Gastroesophageal sphincter (tissue), 4 donors: ENCODE results near the gene CD40. TPM values are rescaled to one million over a fixed set of nuclear protein-coding genes. Genes with fewer than 3 reads are reported as not detected.
A peak's percentile ranks its signal among the peaks of the same experiment; 100 is the strongest.

ENCODE experiments used
- ATAC-seq: fragments of 150-250 bp; one replicate; pipeline ENCODE4 v1.9.1; 2016; ENCODE audit warnings: mild to moderate bottlenecking, moderate library complexity
- H3K27ac ChIP-seq, 4 donors: fragments of 200-600 bp; sonication (generic) in 3 of 4; 1 replicate in 3 of 4; 2 replicates in 1 of 4; pipeline ENCODE4 v1.5.1; 2016 to 2019
- H3K27me3 ChIP-seq: fragments of 200-600 bp; sonication (generic); one replicate; pipeline ENCODE4 v1.5.1; 2019
- H3K36me3 ChIP-seq, 2 donors: fragments of 200-600 bp; sonication (generic); one replicate each; pipeline ENCODE4 v1.5.1; 2019; ENCODE audit warnings: control low read depth in 1 of 2
- H3K4me1 ChIP-seq, 3 donors: fragments of 200-600 bp; sonication (generic); 1 replicate in 2 of 3; 2 replicates in 1 of 3; pipeline ENCODE4 v1.5.1; 2016 to 2019; ENCODE audit warnings: control low read depth in 2 of 3
- H3K4me3 ChIP-seq, 2 donors: fragments of 200-600 bp; sonication (generic); one replicate each; pipeline ENCODE4 v1.5.1; 2019; ENCODE audit warnings: mild to moderate bottlenecking in 1 of 2, moderate library complexity in 1 of 2
- H3K9me3 ChIP-seq, 3 donors: fragments of 200-600 bp; sonication (generic); one replicate each; pipeline ENCODE4 v1.5.1; 2017 to 2019; ENCODE audit warnings: control low read depth in 2 of 3
- EP300 ChIP-seq: sonication (generic); formaldehyde crosslinking; IDR thresholded peaks from one replicate; pipeline ENCODE4 v1.6.1; 2017; ENCODE audit warnings: antibody characterized with exemption, mild to moderate bottlenecking
- POLR2A ChIP-seq, 2 donors: fragments of 450-650 bp; IDR thresholded peaks; one replicate each; pipeline ENCODE4 v1.6.1; 2017; ENCODE audit warnings: antibody characterized with exemption in 2 of 2, mild to moderate bottlenecking in 2 of 2, moderate library complexity in 1 of 2
- POLR2AphosphoS5 ChIP-seq: sonication (generic); formaldehyde crosslinking; IDR thresholded peaks from one replicate; pipeline ENCODE4 v1.6.1; 2017; ENCODE audit warnings: antibody characterized with exemption
- WGBS, 2 donors: methylation state at CpG; one replicate each; pipeline ENCODE4 v1.1.5; 2018; ENCODE audit warnings: low coverage in 1 of 2; 5-methylcytosine and 5-hydroxymethylcytosine counted together
- total RNA-seq, 4 donors: library from RNA; depleted of rRNA; stranded (reverse); fragments of >200 nt; gene quantifications; one replicate each; pipeline ENCODE4 v1.1.0, GENCODE V29; 2016
- TF ChIP-seq, protein P1 (sequence below), 4 experiments: fragments of 200-600 bp in 2 of 4; fragments of 450-650 bp in 2 of 4; sonication (generic) in 1 of 4; IDR thresholded peaks; one replicate each; pipeline ENCODE4 v1.5.1; 2017 to 2019; ENCODE audit warnings: antibody characterized with exemption in 4 of 4, mild to moderate bottlenecking in 2 of 4, moderate library complexity in 2 of 4

The CD40 gene
- total RNA-seq, 4 donors from 2014 or later, result 13.7 to 16.6 (median 13.9) TPM

DNA sequence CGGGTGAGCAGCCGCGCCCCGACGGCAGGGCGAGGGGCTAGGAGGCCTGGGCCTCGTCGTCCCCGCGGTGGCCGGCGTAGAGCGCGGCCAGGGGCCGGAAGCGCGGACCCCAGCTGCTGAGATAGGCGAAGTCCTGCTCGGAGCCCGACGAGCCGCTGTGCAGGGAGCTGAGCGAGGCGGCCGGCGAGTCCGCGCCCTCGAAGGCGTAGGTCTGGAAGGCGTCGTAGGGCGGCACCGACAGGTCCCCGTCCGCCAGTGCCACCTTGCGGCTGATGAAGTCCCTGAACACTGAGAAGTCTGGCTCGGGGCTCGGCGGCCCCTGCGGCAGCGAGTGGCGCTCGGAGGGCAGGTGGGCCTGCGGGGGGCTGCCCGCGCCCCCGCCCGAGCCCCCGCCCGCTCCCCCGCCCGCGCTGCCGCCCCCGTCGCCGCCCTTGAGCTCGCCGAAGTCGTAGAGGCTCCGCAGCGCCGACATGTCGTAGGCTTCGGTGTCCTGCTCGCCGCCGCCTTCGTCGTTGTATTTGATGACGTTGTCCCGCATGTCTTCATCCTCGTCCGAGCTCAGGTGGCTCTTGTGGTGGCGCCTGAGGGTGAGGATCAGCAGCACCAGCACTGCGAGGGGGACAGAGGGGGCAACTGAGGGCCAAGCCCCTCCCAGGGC is 56.5 kb downstream of the CD40 start:
- Histone ChIP-seq H3K4me3 (peak overlapping the region in 1 of 2 donors; percentile 26), H3K36me3 (no peaks in the 10 kb centered on the region), H3K27ac (no peak overlapping the region), H3K9me3 (no peaks in the 10 kb centered on the region), H3K4me1 (peaks cover 0 to 9% (median 0%) of the 10 kb centered on the region in 3 donors), H3K27me3 (peaks cover 95% of the 10 kb centered on the region)
- no CpG with 5 or more reads among the region's 77 CpGs for WGBS, 2 donors
- peak; percentile 82 for ATAC-seq
- TF ChIP-seq, protein P1, sequence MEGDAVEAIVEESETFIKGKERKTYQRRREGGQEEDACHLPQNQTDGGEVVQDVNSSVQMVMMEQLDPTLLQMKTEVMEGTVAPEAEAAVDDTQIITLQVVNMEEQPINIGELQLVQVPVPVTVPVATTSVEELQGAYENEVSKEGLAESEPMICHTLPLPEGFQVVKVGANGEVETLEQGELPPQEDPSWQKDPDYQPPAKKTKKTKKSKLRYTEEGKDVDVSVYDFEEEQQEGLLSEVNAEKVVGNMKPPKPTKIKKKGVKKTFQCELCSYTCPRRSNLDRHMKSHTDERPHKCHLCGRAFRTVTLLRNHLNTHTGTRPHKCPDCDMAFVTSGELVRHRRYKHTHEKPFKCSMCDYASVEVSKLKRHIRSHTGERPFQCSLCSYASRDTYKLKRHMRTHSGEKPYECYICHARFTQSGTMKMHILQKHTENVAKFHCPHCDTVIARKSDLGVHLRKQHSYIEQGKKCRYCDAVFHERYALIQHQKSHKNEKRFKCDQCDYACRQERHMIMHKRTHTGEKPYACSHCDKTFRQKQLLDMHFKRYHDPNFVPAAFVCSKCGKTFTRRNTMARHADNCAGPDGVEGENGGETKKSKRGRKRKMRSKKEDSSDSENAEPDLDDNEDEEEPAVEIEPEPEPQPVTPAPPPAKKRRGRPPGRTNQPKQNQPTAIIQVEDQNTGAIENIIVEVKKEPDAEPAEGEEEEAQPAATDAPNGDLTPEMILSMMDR (IDR thresholded peaks at IDR 0.05), result peak in 3 of 4 experiments; percentile 44 to 73 (median 55)
- no peak for TF ChIP-seq POLR2AphosphoS5

DNA sequence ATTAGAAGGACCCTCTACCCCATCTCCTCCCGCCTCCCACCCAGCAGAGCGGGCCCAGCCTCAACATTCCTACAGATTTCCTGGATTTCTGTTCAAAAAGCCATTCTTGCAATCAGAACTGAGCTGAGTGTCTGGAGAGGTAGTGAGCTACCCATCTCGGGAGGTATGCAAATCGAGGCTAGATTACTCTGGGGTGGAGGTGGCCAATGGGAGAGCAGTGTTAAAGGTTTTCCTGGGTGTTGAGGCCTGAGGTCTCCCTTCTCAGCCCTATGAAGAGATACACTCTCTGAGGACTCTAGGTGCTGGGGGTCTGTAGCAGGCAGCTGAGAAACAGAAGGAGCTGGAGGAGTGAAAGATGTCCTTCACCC is 57.0 kb downstream of the CD40 start:
- H3K4me1 ChIP-seq, result peaks cover 0 to 9% (median 0%) of the 10 kb centered on the region in 3 donors
- TF ChIP-seq POLR2AphosphoS5, result no peak
- TF ChIP-seq, protein P1 (IDR thresholded peaks at IDR 0.05), result no peak
- TF ChIP-seq POLR2A (IDR thresholded peaks at IDR 0.05), result no peak
- no peak for TF ChIP-seq EP300
- no peak for ATAC-seq
- H3K27me3 ChIP-seq, result peaks cover 95% of the 10 kb centered on the region
- H3K36me3 ChIP-seq, result no peaks in the 10 kb centered on the region
- 90% methylated on average over 2 of the region's 4 CpGs; no CpG with 5 or more reads in 1 of the 2 donors for WGBS, 2 donors
- H3K4me3 ChIP-seq, result peak overlapping the region in 1 of 2 donors; percentile 26
- no peaks in the 10 kb centered on the region for H3K9me3 ChIP-seq
- no peak overlapping the region for H3K27ac ChIP-seq

DNA sequence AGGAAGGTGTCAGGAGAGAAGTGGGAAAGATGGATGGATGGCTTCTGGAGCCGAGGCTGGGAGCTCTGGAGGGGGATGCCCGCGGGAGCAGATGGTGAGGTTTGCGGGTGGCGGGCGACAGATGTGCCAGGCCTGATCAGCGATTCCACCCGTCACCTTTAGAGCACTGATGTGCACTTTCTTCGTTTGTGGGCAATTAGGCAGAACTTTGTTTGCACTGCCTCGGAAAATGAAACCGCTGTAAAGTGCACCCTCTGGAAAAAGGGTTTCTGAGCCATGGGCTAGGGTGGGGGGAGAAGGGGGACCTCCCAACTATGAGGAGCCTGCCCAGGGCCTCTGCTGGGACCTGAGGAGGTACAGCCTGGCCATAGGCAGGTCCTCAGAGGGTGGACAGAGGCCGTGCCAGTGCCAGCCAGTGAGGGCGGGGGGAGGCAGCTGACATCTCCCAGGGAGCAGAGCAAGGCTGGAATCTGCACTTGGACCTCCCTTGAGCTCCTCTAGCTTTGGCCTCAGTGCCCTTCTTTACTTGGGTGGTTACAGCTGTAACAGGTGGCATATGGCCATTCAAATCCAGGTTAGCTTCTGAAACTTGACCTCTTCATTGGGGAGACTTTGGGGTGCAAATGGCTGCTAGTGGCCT is 58.7 kb downstream of the CD40 start:
- ATAC-seq, result no peak
- Histone ChIP-seq H3K4me3 (no peak overlapping the region), H3K4me1 (peaks cover 0 to 9% (median 0%) of the 10 kb centered on the region in 3 donors), H3K9me3 (no peaks in the 10 kb centered on the region), H3K27ac (no peak overlapping the region), H3K36me3 (no peaks in the 10 kb centered on the region), H3K27me3 (peaks cover 94% of the 10 kb centered on the region)
- WGBS, 2 donors, result 63 to 68% methylated on average over 2 to 10 of the region's 13 CpGs
- TF ChIP-seq, protein P1 (IDR thresholded peaks at IDR 0.05), result no peak
- no peak for TF ChIP-seq POLR2A (IDR thresholded peaks at IDR 0.05)
- no peak for TF ChIP-seq POLR2AphosphoS5
- no peak for TF ChIP-seq EP300

DNA sequence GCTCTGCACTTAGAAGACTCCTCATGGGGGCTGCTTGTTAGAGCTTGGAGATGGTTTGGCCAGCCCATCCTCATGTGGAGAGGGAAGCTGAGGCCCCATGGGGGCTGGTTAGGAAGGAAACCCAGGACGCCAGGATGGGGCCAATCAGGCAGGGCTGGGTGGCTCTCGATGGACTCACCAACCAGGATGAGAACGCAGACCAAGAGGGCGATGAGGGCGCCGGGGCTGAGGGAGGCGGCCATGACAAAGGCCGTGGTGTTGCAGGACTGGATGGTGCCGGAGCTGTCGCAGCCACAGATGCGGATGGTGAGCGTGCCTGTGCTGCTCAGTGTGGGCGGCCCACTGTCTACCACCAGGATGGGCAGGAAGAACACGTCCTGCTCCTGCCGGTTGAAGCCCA is 59.7 kb downstream of the CD40 start:
- TF ChIP-seq, protein P1 (IDR thresholded peaks at IDR 0.05), result no peak
- TF ChIP-seq POLR2AphosphoS5, result no peak
- no peak for TF ChIP-seq EP300
- TF ChIP-seq POLR2A (IDR thresholded peaks at IDR 0.05), result no peak
- H3K4me3 ChIP-seq, result no peak overlapping the region
- H3K36me3 ChIP-seq, result no peaks in the 10 kb centered on the region
- no peak overlapping the region for H3K27ac ChIP-seq
- ATAC-seq, result no peak
- 80 to 90% methylated on average over 1 to 8 of the region's 15 CpGs for WGBS, 2 donors
- H3K27me3 ChIP-seq, result peaks cover 94% of the 10 kb centered on the region
- H3K4me1 ChIP-seq, result peaks cover 0 to 9% (median 0%) of the 10 kb centered on the region in 3 donors
- no peaks in the 10 kb centered on the region for H3K9me3 ChIP-seq

DNA sequence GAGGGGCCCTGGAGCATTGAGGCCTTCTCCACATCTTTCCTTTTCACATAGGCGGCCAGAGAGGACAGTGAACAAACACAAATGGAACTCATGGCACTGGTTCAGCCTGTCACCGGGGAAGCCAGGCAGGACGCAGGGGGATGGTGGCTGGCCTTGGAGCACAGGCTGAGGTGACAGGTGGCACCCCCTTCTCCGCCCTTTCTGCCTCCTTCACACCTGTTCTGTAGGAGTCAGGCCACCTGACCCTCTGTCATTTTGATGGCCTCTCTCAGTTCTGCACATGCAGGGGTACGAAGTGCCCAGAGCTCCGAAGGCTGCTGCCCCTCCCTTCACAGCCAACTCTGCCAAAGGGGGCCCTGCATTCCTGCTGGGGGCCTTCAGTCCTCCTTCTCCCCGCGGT is 60.8 kb downstream of the CD40 start:
- no peak for TF ChIP-seq POLR2A (IDR thresholded peaks at IDR 0.05)
- TF ChIP-seq EP300, result no peak
- TF ChIP-seq, protein P1 (IDR thresholded peaks at IDR 0.05), result no peak
- no peak for TF ChIP-seq POLR2AphosphoS5
- ATAC-seq, result no peak
- whole genome bisulfite sequencing, 2 donors, result 49 to 80% methylated on average over 2 to 5 of the region's 8 CpGs
- no peaks in the 10 kb centered on the region for H3K9me3 ChIP-seq
- peaks cover 94% of the 10 kb centered on the region for H3K27me3 ChIP-seq
- H3K36me3 ChIP-seq, result no peaks in the 10 kb centered on the region
- no peak overlapping the region for H3K27ac ChIP-seq
- no peak overlapping the region for H3K4me3 ChIP-seq
- peaks cover 0 to 9% (median 0%) of the 10 kb centered on the region in 3 donors for H3K4me1 ChIP-seq
